Pulmonary artery endothelial cell (primary cell): ENCODE measurements around the gene ABHD16B. TPM values are rescaled to one million over a fixed set of nuclear protein-coding genes. Genes with fewer than 3 reads are reported as not detected.
"Not testable (repeated sequence)": the region's sequence is repeated elsewhere in the genome, so short reads cannot be mapped to it uniquely, and the experiment has no call there.

Source experiments
- DNase-seq: peaks from one replicate; pipeline ENCODE4 v3.0.0-alpha.2; 2011; ENCODE audit warnings: low read depth, low spot score
- total RNA-seq: library from RNA; depleted of rRNA; stranded (reverse); fragments of >200 nt; gene quantifications from 2 replicates; pipeline ENCODE4 v1.2.3, GENCODE V29; 2014

ABHD16B gene
- total RNA-seq, 1 donor from 2014 or later: not detected

DNA sequence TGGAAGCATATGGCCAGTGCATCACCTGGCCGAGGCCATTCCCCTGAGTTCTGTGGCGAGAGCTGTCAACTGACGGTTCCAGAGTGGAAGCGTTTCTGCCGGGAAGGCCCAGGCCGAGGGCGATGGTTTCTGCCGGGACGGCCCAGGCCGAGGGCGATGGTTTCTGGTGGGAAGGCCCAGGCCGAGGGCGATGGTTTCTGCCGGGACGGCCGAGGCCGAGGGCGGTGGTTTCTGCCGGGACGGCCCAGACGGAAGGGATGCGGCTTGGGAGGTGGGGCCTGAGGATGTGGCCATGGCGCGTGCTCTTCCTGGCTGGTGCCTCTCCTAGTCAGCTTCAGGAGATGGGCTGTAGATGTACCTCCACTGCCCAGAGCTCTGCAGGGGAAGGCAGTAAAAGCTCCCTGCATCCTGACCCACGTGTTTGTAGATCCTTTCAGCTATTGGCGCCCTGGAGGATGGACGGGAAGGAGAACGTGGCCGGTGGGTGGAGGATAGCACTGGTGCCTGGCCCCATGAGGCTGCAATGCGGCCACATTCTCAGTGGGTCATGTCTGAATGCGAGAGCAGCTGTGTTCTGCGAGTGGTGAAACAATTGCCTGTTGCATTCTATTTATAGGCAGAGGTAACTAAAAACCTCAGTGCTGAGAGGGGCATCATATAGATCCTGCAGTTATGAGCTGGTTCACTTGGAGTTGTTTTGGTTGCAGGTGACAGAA lies 16.6 kb downstream of the ABHD16B start:
- no peak for DNase-seq

GRCh38 chr20:63878899-63879663 lies 17.8 kb downstream of the ABHD16B start:
- no peak for DNase-seq

DNA sequence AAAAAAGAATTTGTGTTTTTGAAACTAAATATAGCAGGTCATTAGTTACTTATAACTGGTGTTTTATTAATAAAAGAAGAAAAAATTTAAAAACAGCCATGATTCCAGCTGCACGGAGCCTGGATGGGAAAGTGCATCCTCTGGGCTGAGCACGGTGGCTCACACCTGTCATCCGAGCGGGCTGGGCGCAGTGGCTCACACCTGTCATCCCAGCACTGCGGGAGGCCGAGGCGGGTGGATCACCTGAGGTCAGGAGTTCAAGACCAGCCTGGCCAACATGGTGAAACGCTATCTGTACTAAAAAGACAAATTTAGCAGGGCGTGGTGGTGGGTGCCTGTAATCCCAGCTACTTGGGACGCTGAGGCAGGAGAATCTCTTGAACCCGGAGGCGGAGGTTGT lies 19.6 kb downstream of the ABHD16B start:
- not testable (repeated sequence) for DNase-seq

GRCh38 chr20:63881451-63882226 lies 20.3 kb downstream of the ABHD16B start:
- no peak for DNase-seq

GRCh38 chr20:63882257-63883200 lies 21.2 kb downstream of the ABHD16B start:
- DNase-seq: no peak

DNA sequence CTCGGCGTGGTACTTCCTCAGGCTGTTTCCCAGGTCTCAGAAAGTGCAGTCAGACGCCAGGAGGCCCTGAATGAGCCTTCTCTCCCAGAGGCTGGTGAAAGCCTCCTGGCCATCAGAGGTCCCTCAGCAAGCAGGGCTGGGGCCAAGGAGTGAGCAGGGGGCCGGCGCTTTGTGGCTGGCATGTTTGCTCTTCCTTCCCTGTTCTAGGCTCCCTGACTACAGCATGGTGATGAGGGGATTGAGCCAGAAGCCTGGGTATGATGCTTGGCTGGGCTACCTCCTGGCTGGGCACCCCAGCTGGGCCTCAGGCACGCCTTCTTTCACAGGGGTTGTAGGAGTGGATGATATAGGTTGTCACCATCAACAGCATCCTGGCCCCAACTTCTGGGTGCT lies 21.9 kb downstream of the ABHD16B start:
- DNase-seq: no peak

GRCh38 chr20:63884506-63885263 lies 23.4 kb downstream of the ABHD16B start:
- no peak for DNase-seq

DNA sequence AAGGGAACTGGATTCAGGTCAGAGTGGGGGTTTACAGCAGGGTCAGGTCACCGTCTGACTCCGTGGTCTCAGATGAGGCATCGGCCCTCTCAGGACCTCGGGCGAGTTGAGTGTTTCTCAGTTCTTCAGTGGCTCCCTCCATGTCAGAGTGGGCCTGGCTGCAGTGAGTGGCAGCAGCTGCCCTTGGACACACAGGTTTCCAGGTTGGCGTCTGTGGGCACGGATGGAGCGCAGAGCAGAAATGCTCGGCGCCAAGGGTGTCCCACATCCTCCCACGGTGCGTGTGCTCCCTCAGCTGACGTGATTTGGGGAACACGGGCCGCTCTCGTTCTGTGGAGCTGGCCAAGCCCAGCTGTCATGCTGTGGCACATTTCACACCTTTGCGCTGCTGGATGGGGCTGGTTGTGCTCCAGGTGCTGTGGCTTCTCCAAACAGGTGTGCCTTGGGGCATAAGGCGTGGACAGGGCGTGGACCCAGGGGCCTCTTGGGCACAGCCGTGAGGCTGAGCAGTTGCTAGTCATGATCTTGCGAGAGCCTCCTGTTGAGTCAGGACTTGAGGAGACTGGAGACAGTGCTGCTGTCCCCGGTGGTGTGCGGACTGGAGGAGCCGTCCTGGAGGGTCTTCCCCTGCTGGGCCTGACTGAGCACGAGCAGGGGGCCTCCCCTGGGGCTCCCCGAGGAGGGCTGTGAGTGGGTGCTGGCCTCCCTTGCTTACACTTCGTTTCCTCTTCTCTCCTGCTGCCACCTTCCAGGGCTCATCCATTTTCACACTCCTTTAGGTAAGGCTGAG lies 24.2 kb downstream of the ABHD16B start:
- no peak for DNase-seq

DNA sequence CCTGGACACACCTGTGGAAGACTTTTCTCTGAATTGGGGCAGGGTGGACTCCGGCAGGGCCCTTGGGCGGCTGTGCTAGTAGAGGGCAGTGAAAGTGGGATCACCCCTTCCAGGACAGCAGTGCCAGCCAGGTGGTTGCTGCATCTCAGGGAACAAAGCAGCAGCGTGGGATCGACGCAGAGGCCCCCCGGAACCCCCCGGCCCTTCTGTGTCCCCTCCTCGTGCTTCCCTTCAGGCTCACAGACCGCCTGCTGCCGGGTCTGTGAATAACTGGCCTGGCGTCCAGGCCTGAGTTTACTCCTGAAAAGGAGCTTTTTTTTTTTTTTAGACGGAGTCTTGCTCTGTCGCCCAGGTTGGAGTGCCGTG lies 24.7 kb downstream of the ABHD16B start:
- no peak for DNase-seq

GRCh38 chr20:63886921-63887320 lies 25.6 kb downstream of the ABHD16B start:
- DNase-seq: no peak

- DNase-seq: no peak
Observed at GRCh38 chr20:63889241-63890200, 28.2 kb downstream of the ABHD16B start.

DNA sequence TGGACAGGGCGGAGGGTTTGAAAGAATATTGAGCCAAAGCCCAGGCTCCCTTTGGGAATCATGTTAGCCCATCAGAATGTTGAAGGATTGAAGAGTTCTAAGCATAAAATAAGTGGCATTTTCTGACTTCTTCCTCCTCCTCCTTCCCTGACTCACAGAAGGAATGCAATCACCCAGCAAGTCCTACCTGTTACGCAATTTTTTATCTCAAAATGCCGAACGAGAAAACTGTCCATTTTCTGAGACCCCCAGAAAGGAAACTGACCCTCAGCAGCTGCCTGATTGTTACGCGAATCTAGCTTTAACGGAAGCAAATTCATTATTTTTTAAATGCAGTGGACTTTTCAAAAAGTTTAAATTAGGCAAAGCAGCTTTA lies 28.9 kb downstream of the ABHD16B start:
- DNase-seq: no peak

DNA sequence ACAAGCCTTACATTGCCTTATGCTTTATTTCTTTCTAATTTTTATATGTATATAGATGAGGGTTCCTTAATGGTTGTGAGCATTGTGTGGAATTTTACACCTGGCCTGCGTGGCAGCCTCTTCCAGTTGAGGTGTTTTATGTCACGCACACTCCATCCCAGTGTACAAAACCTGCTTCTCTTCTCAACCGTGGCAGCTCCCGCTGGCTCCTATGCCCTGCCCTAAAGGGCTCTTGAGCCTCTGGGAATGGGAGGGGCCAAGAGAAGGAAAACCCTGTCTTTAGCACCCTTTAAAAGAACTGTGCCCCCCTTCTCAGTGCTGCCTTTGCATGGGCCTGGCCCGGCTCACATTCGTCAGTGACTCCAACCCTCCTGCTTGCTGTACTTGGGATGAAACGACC lies 29.3 kb downstream of the ABHD16B start:
- no peak for DNase-seq

DNA sequence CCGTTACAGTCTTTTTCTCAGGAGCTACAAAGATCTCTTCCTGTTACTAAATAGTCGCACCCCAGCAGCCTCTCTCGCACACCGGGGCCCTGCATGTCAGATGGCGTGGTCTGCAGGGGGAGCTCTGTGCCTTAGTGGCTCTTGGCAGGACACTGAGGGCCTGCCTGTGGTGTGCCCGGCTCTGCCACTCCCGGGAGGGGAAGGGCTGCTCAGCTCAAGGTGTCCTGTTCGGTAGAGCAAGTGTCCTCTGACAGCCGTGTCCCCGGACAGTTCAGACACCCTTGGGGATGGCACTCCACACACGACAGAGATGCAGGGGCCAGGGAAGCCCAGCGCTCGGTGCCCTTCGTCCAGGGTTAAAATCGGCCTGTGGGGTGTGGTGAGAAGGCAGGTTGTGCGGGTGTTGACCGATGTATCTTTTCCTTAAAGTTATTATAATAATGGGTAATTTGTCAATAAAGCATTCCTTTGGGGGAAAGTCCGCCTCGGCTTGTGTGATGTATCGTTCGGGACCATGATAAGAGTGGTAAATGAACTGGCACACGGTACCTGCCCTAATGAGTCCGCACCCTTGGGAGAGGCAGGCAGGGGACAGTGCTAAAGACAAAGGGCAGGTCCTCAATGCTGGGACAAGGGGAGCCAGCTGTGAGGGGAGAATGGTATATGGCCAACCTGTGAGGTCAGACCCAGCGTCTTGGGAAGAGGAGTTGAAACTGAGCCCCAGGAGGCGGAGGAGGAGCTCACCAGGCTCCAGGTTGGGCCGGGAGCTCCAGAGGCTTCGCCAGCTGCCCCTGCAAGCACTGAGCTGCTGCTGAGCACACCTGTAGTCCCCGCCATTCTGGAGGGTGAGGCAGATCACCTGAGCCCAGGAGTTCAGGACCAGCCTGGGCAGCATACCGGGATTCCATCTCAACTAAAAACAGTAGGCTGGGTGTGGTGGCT lies 30.0 kb downstream of the ABHD16B start:
- DNase-seq: no peak

DNA sequence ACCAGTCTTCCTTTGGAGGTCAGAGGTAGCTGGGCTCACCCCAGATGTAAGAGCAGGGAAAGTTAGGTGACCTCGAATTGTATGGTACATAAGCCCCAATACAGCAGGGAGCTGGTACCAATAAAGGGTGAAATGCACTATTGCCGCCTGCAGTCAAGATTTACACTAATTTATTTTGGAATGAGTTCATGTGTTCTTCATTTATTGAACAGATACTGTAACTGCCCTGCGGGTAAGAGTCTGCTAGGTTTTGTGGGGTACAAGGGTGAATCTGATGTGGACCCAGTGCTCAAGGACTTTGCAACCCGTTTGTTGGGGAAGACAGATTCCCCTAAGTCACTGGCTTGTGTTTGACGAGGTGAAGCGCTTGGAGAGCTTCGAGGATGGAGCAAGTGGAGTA lies 31.1 kb downstream of the ABHD16B start:
- no peak for DNase-seq

GRCh38 chr20:63893999-63894357 lies 32.7 kb downstream of the ABHD16B start:
- DNase-seq: no peak
